ENCODE results near the gene XYLB.
A peak's percentile ranks its signal among the peaks of the same experiment; 100 is the strongest.

Gene XYLB

GRCh38 chr3:38446812-38447211 is 100.2 kb downstream of the XYLB start:
- POLR2A ChIA-PET, result no interaction called here
- CTCF ChIA-PET, result no interaction called here
- no peak for DNase-seq (ENCODE audit: extremely low spot score)
- TF ChIP-seq CTCF (IDR thresholded peaks at IDR 0.05; ENCODE audit: control extremely low read depth, extremely low read depth, low read depth, missing control alignments), result no peak

GRCh38 chr3:38450853-38451252 is 104.3 kb downstream of the XYLB start:
- POLR2A ChIA-PET, result no interaction called here
- TF ChIP-seq CTCF (IDR thresholded peaks at IDR 0.05; ENCODE audit: control extremely low read depth, extremely low read depth, low read depth, missing control alignments), result no peak
- no peak for DNase-seq (ENCODE audit: extremely low spot score)
- CTCF ChIA-PET, result interaction anchor here (2.6 kb wide), 1 partner anchor 105 kb away, joined by 9 read pairs; the partner anchor contains the start of gene XYLB

- ChIA-PET CTCF (interaction anchor here (1.1 kb wide), 1 partner anchor 27 kb away, joined by 4 read pairs; no protein-coding TSS in a partner anchor), POLR2A (interaction anchor here (0.6 kb wide), 1 partner anchor 107 kb away, joined by 6 read pairs; the partner anchor contains the start of gene XYLB)
- peak; percentile 92 for DNase-seq (ENCODE audit: extremely low spot score)
- no peak for TF ChIP-seq CTCF (IDR thresholded peaks at IDR 0.05; ENCODE audit: control extremely low read depth, extremely low read depth, low read depth, missing control alignments)
These were observed 106.7 kb downstream of the XYLB start, which contains the start of gene ACVR2B for GRCh38 chr3:38453075-38453912. Gene ACVR2B, plus strand, starts transcription at chr3:38453890. Its CDS starts 433 bp downstream, at chr3:38454323.

- CTCF ChIA-PET, result no interaction called here
- POLR2A ChIA-PET, result interaction anchor here (0.6 kb wide), 1 partner anchor 107 kb away, joined by 6 read pairs; the partner anchor contains the start of gene XYLB
- TF ChIP-seq CTCF (IDR thresholded peaks at IDR 0.05; ENCODE audit: control extremely low read depth, extremely low read depth, low read depth, missing control alignments), result no peak
- no peak for DNase-seq (ENCODE audit: extremely low spot score)
These were observed 107.3 kb downstream of the XYLB start for GRCh38 chr3:38453913-38454177.

- TF ChIP-seq CTCF (IDR thresholded peaks at IDR 0.05; ENCODE audit: control extremely low read depth, extremely low read depth, low read depth, missing control alignments), result no peak
- ChIA-PET POLR2A (interaction anchor here (0.6 kb wide), 1 partner anchor 108 kb away, joined by 6 read pairs; the partner anchor contains the start of gene XYLB), CTCF (interaction anchor here (1.2 to 1.5 kb wide), 2 partner anchors 25 to 107 kb away, joined by 3 to 5 read pairs; partner anchors contain the start of gene XYLB)
- peak; percentile 53 for DNase-seq (ENCODE audit: extremely low spot score)
These were observed 107.7 kb downstream of the XYLB start for GRCh38 chr3:38454178-38454883.

GRCh38 chr3:38454884-38455638 is 108.5 kb downstream of the XYLB start:
- DNase-seq (ENCODE audit: extremely low spot score), result peak; percentile 53
- POLR2A ChIA-PET, result no interaction called here
- no peak for TF ChIP-seq CTCF (IDR thresholded peaks at IDR 0.05; ENCODE audit: control extremely low read depth, extremely low read depth, low read depth, missing control alignments)
- CTCF ChIA-PET, result interaction anchor here (1.2 to 1.5 kb wide), 2 partner anchors 25 to 108 kb away, joined by 3 to 5 read pairs; partner anchors contain the start of gene XYLB

Data from GM10248 (cell line).